Mesenchymal stem cell (in vitro differentiated cells and primary cell): Measurements from ENCODE around the gene RFNG.

ENCODE experiments used
- DNase-seq: peaks from one replicate; pipeline ENCODE4 v3.0.0-alpha.2; 2013
- H2AFZ ChIP-seq: one replicate; pipeline ENCODE4 v1.6.1; 2013; ENCODE audit warnings: low read depth, mild to moderate bottlenecking, control low read depth, inconsistent platforms, low read length, moderate library complexity
- H2AK5ac ChIP-seq: 2 replicates; pipeline ENCODE4 v1.6.1; 2013; ENCODE audit warnings: low read length, moderate library complexity, mild to moderate bottlenecking, inconsistent platforms; ENCODE audit not compliant: severe bottlenecking
- H2BK120ac ChIP-seq: one replicate; pipeline ENCODE4 v1.6.1; 2013; ENCODE audit warnings: low read depth, mild to moderate bottlenecking, inconsistent platforms, low read length, moderate library complexity
- H2BK12ac ChIP-seq, 2 experiments: one replicate each; pipeline ENCODE4 v1.6.1; 2013; ENCODE audit warnings: inconsistent platforms in 2 of 2, low read length in 2 of 2, mild to moderate bottlenecking in 2 of 2, moderate library complexity in 2 of 2, control low read depth in 1 of 2
- H2BK15ac ChIP-seq: one replicate; pipeline ENCODE4 v1.6.1; 2013; ENCODE audit warnings: mild to moderate bottlenecking, low read depth, inconsistent platforms; ENCODE audit not compliant: poor library complexity, severe bottlenecking
- H2BK5ac ChIP-seq: 2 replicates; pipeline ENCODE4 v1.6.1; 2013; ENCODE audit warnings: low read depth, mild to moderate bottlenecking, low read length, control low read depth, inconsistent platforms; ENCODE audit not compliant: poor library complexity, severe bottlenecking
- H3K14ac ChIP-seq, 2 experiments: one replicate each; pipeline ENCODE4 v1.6.1; 2013; ENCODE audit warnings: inconsistent platforms in 2 of 2, low read length in 2 of 2, control low read depth in 1 of 2, mild to moderate bottlenecking in 1 of 2, moderate library complexity in 1 of 2
- H3K18ac ChIP-seq, 2 experiments: one replicate each; pipeline ENCODE4 v1.6.1; 2013; ENCODE audit warnings: inconsistent platforms in 2 of 2, low read length in 2 of 2, control low read depth in 1 of 2, low read depth in 1 of 2, mild to moderate bottlenecking in 1 of 2
- H3K23ac ChIP-seq, 2 experiments: one replicate each; pipeline ENCODE4 v1.6.1; 2013; ENCODE audit warnings: inconsistent platforms in 2 of 2, low read length in 2 of 2, mild to moderate bottlenecking in 2 of 2, moderate library complexity in 2 of 2, control low read depth in 1 of 2
- H3K27ac ChIP-seq: 2 replicates; pipeline ENCODE4 v1.5.1; 2013; ENCODE audit warnings: mild to moderate bottlenecking, moderate library complexity, low read length, control low read depth, inconsistent platforms; ENCODE audit not compliant: poor library complexity, severe bottlenecking
- H3K27me3 ChIP-seq, 2 experiments: 2 replicates each; pipeline versions ENCODE4 v1.6.1 to v1.7.0; 2013; ENCODE audit warnings: low read length in 2 of 2, mild to moderate bottlenecking in 2 of 2, moderate library complexity in 2 of 2, control low read depth in 1 of 2, inconsistent platforms in 1 of 2; ENCODE audit not compliant: control insufficient read depth in 1 of 2, insufficient read depth in 1 of 2
- H3K36me3 ChIP-seq, 2 experiments: 2 replicates each; pipeline versions ENCODE4 v1.6.1 to v1.7.0; 2013; ENCODE audit warnings: low read length in 2 of 2, control low read depth in 1 of 2, inconsistent platforms in 1 of 2, low read depth in 1 of 2, mild to moderate bottlenecking in 1 of 2; ENCODE audit not compliant: insufficient read depth in 2 of 2, control insufficient read depth in 1 of 2
- H3K4ac ChIP-seq, 2 experiments: one replicate each; pipeline ENCODE4 v1.6.1; 2013; ENCODE audit warnings: inconsistent platforms in 2 of 2, low read length in 2 of 2, mild to moderate bottlenecking in 2 of 2, moderate library complexity in 2 of 2, control low read depth in 1 of 2, low read depth in 1 of 2
- H3K4me1 ChIP-seq: 2 replicates; pipeline ENCODE4 v1.6.1; 2013; ENCODE audit warnings: low read depth, low read length, control low read depth; ENCODE audit not compliant: control insufficient read depth, insufficient read depth
- H3K4me2 ChIP-seq: 2 replicates; pipeline ENCODE4 v1.6.1; 2013; ENCODE audit warnings: low read length, mild to moderate bottlenecking, inconsistent platforms; ENCODE audit not compliant: poor library complexity, severe bottlenecking
- H3K4me3 ChIP-seq, 2 experiments: 2 replicates each; pipeline versions ENCODE4 v1.5.1 to v1.7.0; 2013; ENCODE audit warnings: low read length in 2 of 2, mild to moderate bottlenecking in 2 of 2, control low read depth in 1 of 2, low read depth in 1 of 2; ENCODE audit not compliant: insufficient read depth in 1 of 2
- H3K79me1 ChIP-seq: replicated peaks from 2 replicates; pipeline ENCODE4 v1.6.1; 2013; ENCODE audit warnings: mild to moderate bottlenecking, control low read depth, low read length, inconsistent platforms; ENCODE audit not compliant: poor library complexity, severe bottlenecking
- H3K9ac ChIP-seq: 2 replicates; pipeline ENCODE4 v1.7.0; 2013; ENCODE audit warnings: mild to moderate bottlenecking, low read length, moderate library complexity
- H3K9me3 ChIP-seq: 2 replicates; pipeline ENCODE4 v1.7.0; 2013; ENCODE audit warnings: mild to moderate bottlenecking, low read length; ENCODE audit not compliant: control insufficient read depth
- H4K8ac ChIP-seq: one replicate; pipeline ENCODE4 v1.6.1; 2013; ENCODE audit warnings: inconsistent platforms, mild to moderate bottlenecking, low read length, moderate library complexity
- H4K91ac ChIP-seq: one replicate; pipeline ENCODE4 v1.6.1; 2013; ENCODE audit warnings: mild to moderate bottlenecking, low read length, inconsistent platforms
- WGBS: methylation state at CpG from one replicate; pipeline ENCODE4 v1.1.7; 2013; ENCODE audit warnings: mixed read lengths; 5-methylcytosine and 5-hydroxymethylcytosine counted together

RFNG gene

GRCh38 chr17:82033359-82034085 is 18.1 kb downstream of the RFNG start:
- Histone ChIP-seq H2BK12ac (no peak overlapping the region), H2AK5ac (no peak overlapping the region), H3K27me3 (peaks cover 0 to 12% of the 10 kb centered on the region in 2 experiments), H3K4me1 (peaks cover 29% of the 10 kb centered on the region), H3K36me3 (peaks cover 0 to 40% of the 10 kb centered on the region in 2 experiments), H3K4me3 (no peak overlapping the region), H2BK15ac (no peak overlapping the region), H4K91ac (peak overlapping the region; percentile 53), H2BK5ac (no peak overlapping the region), H3K9me3 (no peaks in the 10 kb centered on the region), H3K4ac (no peak overlapping the region), H3K9ac (no peak overlapping the region), H4K8ac (no peak overlapping the region), H3K23ac (no peak overlapping the region), H2AFZ (no peak overlapping the region), H2BK120ac (no peak overlapping the region), H3K79me1 (peaks cover 15% of the 10 kb centered on the region), H3K27ac (no peak overlapping the region), H3K4me2 (no peak overlapping the region), H3K14ac (no peak overlapping the region), H3K18ac (no peak overlapping the region)
- WGBS: 95% methylated on average over 37 of the region's 38 CpGs
- DNase-seq: no peak

GRCh38 chr17:82031885-82032627 is 19.6 kb downstream of the RFNG start:
- Histone ChIP-seq H3K79me1 (peaks cover 15% of the 10 kb centered on the region), H4K91ac (peak overlapping the region; percentile 57)
- 12% methylated on average over 32 of the region's 59 CpGs for WGBS

GRCh38 chr17:82031303-82031884 is 20.2 kb downstream of the RFNG start, which contains the start of gene RAC3:
Gene RAC3, plus strand, starts transcription at chr17:82031678. Its CDS starts 84 bp downstream, at chr17:82031762.
- Histone ChIP-seq H3K18ac (peak within 1 kb of the TSS; percentile 52 to 78), H2AFZ (peak within 1 kb of the TSS; percentile 88), H3K79me1 (peaks cover 13% of the 10 kb centered on the region), H3K14ac (peak within 1 kb of the TSS in 1 of 2 experiments; percentile 80), H2BK120ac (peak within 1 kb of the TSS; percentile 67), H3K27me3 (peaks cover 0 to 12% of the 10 kb centered on the region in 2 experiments), H4K8ac (peak within 1 kb of the TSS; percentile 64), H2AK5ac (no peak within 1 kb of the TSS), H3K23ac (no peak within 1 kb of the TSS), H2BK5ac (no peak within 1 kb of the TSS), H3K27ac (no peak within 1 kb of the TSS), H2BK12ac (peak within 1 kb of the TSS in 1 of 2 experiments; percentile 86), H3K4me1 (peaks cover 24% of the 10 kb centered on the region), H3K9ac (peak within 1 kb of the TSS; percentile 38), H3K4me2 (peak within 1 kb of the TSS; percentile 96), H3K36me3 (peaks cover 0 to 59% of the 10 kb centered on the region in 2 experiments), H4K91ac (peak within 1 kb of the TSS; percentile 57), H3K4ac (peak within 1 kb of the TSS; percentile 60 to 68), H3K4me3 (peak within 1 kb of the TSS; percentile 64 to 79), H2BK15ac (peak within 1 kb of the TSS; percentile 84), H3K9me3 (no peaks in the 10 kb centered on the region)
- peak; percentile 39 for DNase-seq
- WGBS: 0% methylated on average over 29 of the region's 96 CpGs

More at GRCh38 chr17:82031885-82032627, 19.6 kb downstream of the RFNG start:
- Histone ChIP-seq H3K4me1 (peaks cover 29% of the 10 kb centered on the region), H3K4me3 (peak overlapping the region; percentile 64 to 66), H3K18ac (peak overlapping the region; percentile 52 to 78), H4K8ac (peak overlapping the region; percentile 19), H3K4ac (peak overlapping the region; percentile 60 to 68), H3K23ac (no peak overlapping the region), H3K9me3 (no peaks in the 10 kb centered on the region), H2AK5ac (no peak overlapping the region), H3K36me3 (peaks cover 0 to 55% of the 10 kb centered on the region in 2 experiments), H3K4me2 (peak overlapping the region; percentile 94), H2BK120ac (peak overlapping the region; percentile 66), H2BK5ac (no peak overlapping the region), H3K14ac (peak overlapping the region in 1 of 2 experiments; percentile 80), H3K27ac (no peak overlapping the region), H2AFZ (peak overlapping the region; percentile 62), H2BK12ac (no peak overlapping the region), H2BK15ac (peak overlapping the region; percentile 84), H3K27me3 (peaks cover 0 to 12% of the 10 kb centered on the region in 2 experiments), H3K9ac (peak overlapping the region; percentile 38)
- DNase-seq: peak; percentile 13
